ENCODE measurements around the gene NCKAP5. TPM values are rescaled to one million over a fixed set of nuclear protein-coding genes. Genes with fewer than 3 reads are reported as not detected.

NCKAP5 gene
- total RNA-seq, 2 donors from 2014 or later: not detected

GRCh38 chr2:133063775-133064174 is 504.5 kb downstream of the NCKAP5 start:
- Mint-ChIP-seq H3K36me3 (ENCODE audit: insufficient read depth in 2 of 2) (no peaks in the 10 kb centered on the region), H3K9me3 (peaks cover 0 to 5% of the 10 kb centered on the region in 2 donors), H3K4me1 (ENCODE audit: low read depth) (no peaks in the 10 kb centered on the region), H3K27ac (no peak overlapping the region), H3K27me3 (ENCODE audit: low read depth) (no peaks in the 10 kb centered on the region), H3K4me3 (no peak overlapping the region)
- ATAC-seq (replicated peaks in 1 of 2) (no peak), DNase-seq (no peak)

GRCh38 chr2:133062931-133063665 is 505.2 kb downstream of the NCKAP5 start:
- ATAC-seq (replicated peaks in 1 of 2): no peak
- no peaks in the 10 kb centered on the region for H3K4me1 Mint-ChIP-seq (ENCODE audit: low read depth)
- no peak for DNase-seq
- H3K36me3 Mint-ChIP-seq (ENCODE audit: insufficient read depth in 2 of 2): no peaks in the 10 kb centered on the region
- no peak overlapping the region for H3K4me3 Mint-ChIP-seq
- no peak overlapping the region for H3K27ac Mint-ChIP-seq
- H3K27me3 Mint-ChIP-seq (ENCODE audit: low read depth): no peaks in the 10 kb centered on the region
- H3K9me3 Mint-ChIP-seq: peaks cover 0 to 5% of the 10 kb centered on the region in 2 donors

- no peaks in the 10 kb centered on the region for H3K4me1 Mint-ChIP-seq (ENCODE audit: low read depth)
- no peak overlapping the region for H3K4me3 Mint-ChIP-seq
- H3K9me3 Mint-ChIP-seq: peaks cover 0 to 5% of the 10 kb centered on the region in 2 donors
- H3K27me3 Mint-ChIP-seq (ENCODE audit: low read depth): no peaks in the 10 kb centered on the region
- no peaks in the 10 kb centered on the region for H3K36me3 Mint-ChIP-seq (ENCODE audit: insufficient read depth in 2 of 2)
- no peak overlapping the region for H3K27ac Mint-ChIP-seq
- ATAC-seq (replicated peaks in 1 of 2): no peak
- no peak for DNase-seq
These were observed 506.2 kb downstream of the NCKAP5 start for GRCh38 chr2:133061874-133062593.

- DNase-seq (no peak), ATAC-seq (replicated peaks in 1 of 2) (no peak)
- H3K36me3 Mint-ChIP-seq (ENCODE audit: insufficient read depth in 2 of 2): no peaks in the 10 kb centered on the region
- no peaks in the 10 kb centered on the region for H3K4me1 Mint-ChIP-seq (ENCODE audit: low read depth)
- H3K27me3 Mint-ChIP-seq (ENCODE audit: low read depth): no peaks in the 10 kb centered on the region
- no peak overlapping the region for H3K27ac Mint-ChIP-seq
- peaks cover 2 to 3% of the 10 kb centered on the region in 2 donors for H3K9me3 Mint-ChIP-seq
- H3K4me3 Mint-ChIP-seq: no peak overlapping the region
These were observed 514.0 kb downstream of the NCKAP5 start for GRCh38 chr2:133054297-133054696.

- Mint-ChIP-seq H3K27me3 (ENCODE audit: low read depth) (no peaks in the 10 kb centered on the region), H3K27ac (no peak overlapping the region), H3K4me1 (ENCODE audit: low read depth) (no peaks in the 10 kb centered on the region), H3K4me3 (no peak overlapping the region), H3K36me3 (ENCODE audit: insufficient read depth in 2 of 2) (no peaks in the 10 kb centered on the region), H3K9me3 (peaks cover 2 to 3% of the 10 kb centered on the region in 2 donors)
- no peak for ATAC-seq (replicated peaks in 1 of 2)
- DNase-seq: no peak
These were observed 514.7 kb downstream of the NCKAP5 start for GRCh38 chr2:133053541-133053940.

- no peaks in the 10 kb centered on the region for H3K4me1 Mint-ChIP-seq (ENCODE audit: low read depth)
- H3K4me3 Mint-ChIP-seq: no peak overlapping the region
- peaks cover 2 to 3% of the 10 kb centered on the region in 2 donors for H3K9me3 Mint-ChIP-seq
- H3K27me3 Mint-ChIP-seq (ENCODE audit: low read depth): no peaks in the 10 kb centered on the region
- no peak overlapping the region for H3K27ac Mint-ChIP-seq
- H3K36me3 Mint-ChIP-seq (ENCODE audit: insufficient read depth in 2 of 2): no peaks in the 10 kb centered on the region
- DNase-seq (no peak), ATAC-seq (replicated peaks in 1 of 2) (no peak)
These were observed 522.5 kb downstream of the NCKAP5 start for GRCh38 chr2:133045787-133046186.

- Mint-ChIP-seq H3K36me3 (ENCODE audit: insufficient read depth in 2 of 2) (no peaks in the 10 kb centered on the region), H3K9me3 (peaks cover 0 to 3% of the 10 kb centered on the region in 2 donors), H3K27me3 (ENCODE audit: low read depth) (no peaks in the 10 kb centered on the region), H3K4me1 (ENCODE audit: low read depth) (no peaks in the 10 kb centered on the region), H3K4me3 (no peak overlapping the region), H3K27ac (no peak overlapping the region)
- DNase-seq (no peak), ATAC-seq (replicated peaks in 1 of 2) (no peak)
These were observed 523.7 kb downstream of the NCKAP5 start for GRCh38 chr2:133044556-133044955.

- Mint-ChIP-seq H3K27me3 (ENCODE audit: low read depth) (no peaks in the 10 kb centered on the region), H3K9me3 (peaks cover 5 to 15% of the 10 kb centered on the region in 2 donors), H3K4me3 (no peak overlapping the region), H3K27ac (no peak overlapping the region), H3K36me3 (ENCODE audit: insufficient read depth in 2 of 2) (no peaks in the 10 kb centered on the region), H3K4me1 (ENCODE audit: low read depth) (no peaks in the 10 kb centered on the region)
- ATAC-seq (replicated peaks in 1 of 2) (no peak), DNase-seq (no peak)
These were observed 528.1 kb downstream of the NCKAP5 start for GRCh38 chr2:133040170-133040569.

- Mint-ChIP-seq H3K4me3 (no peak overlapping the region), H3K27me3 (ENCODE audit: low read depth) (no peaks in the 10 kb centered on the region), H3K36me3 (ENCODE audit: insufficient read depth in 2 of 2) (no peaks in the 10 kb centered on the region), H3K9me3 (peaks cover 5 to 18% of the 10 kb centered on the region in 2 donors), H3K4me1 (ENCODE audit: low read depth) (no peaks in the 10 kb centered on the region), H3K27ac (no peak overlapping the region)
- DNase-seq (no peak), ATAC-seq (replicated peaks in 1 of 2) (no peak)
These were observed 528.7 kb downstream of the NCKAP5 start for GRCh38 chr2:133039531-133039930.

GRCh38 chr2:133026536-133027177 is 541.6 kb downstream of the NCKAP5 start:
- no peaks in the 10 kb centered on the region for H3K4me1 Mint-ChIP-seq (ENCODE audit: low read depth)
- ATAC-seq (replicated peaks in 1 of 2): no peak
- no peak overlapping the region for H3K4me3 Mint-ChIP-seq
- H3K9me3 Mint-ChIP-seq: peaks cover 2 to 12% of the 10 kb centered on the region in 2 donors
- no peaks in the 10 kb centered on the region for H3K36me3 Mint-ChIP-seq (ENCODE audit: insufficient read depth in 2 of 2)
- H3K27me3 Mint-ChIP-seq (ENCODE audit: low read depth): no peaks in the 10 kb centered on the region
- H3K27ac Mint-ChIP-seq: no peak overlapping the region
- no peak for DNase-seq

- Mint-ChIP-seq H3K9me3 (peaks cover 0 to 13% of the 10 kb centered on the region in 2 donors), H3K27me3 (ENCODE audit: low read depth) (no peaks in the 10 kb centered on the region)
These were observed 543.3 kb downstream of the NCKAP5 start for GRCh38 chr2:133025004-133025403.

GRCh38 chr2:133012847-133013734 is 555.2 kb downstream of the NCKAP5 start:
- Mint-ChIP-seq H3K27ac (no peak overlapping the region), H3K36me3 (ENCODE audit: insufficient read depth in 2 of 2) (peaks cover 0 to 3% of the 10 kb centered on the region in 2 donors), H3K9me3 (peaks cover 10 to 11% of the 10 kb centered on the region in 2 donors), H3K4me3 (no peak overlapping the region), H3K4me1 (ENCODE audit: low read depth) (no peaks in the 10 kb centered on the region), H3K27me3 (ENCODE audit: low read depth) (no peaks in the 10 kb centered on the region)
- DNase-seq: no peak
- no peak for ATAC-seq (replicated peaks in 1 of 2)

More at GRCh38 chr2:133025004-133025403, 543.3 kb downstream of the NCKAP5 start:
- Mint-ChIP-seq H3K36me3 (ENCODE audit: insufficient read depth in 2 of 2) (no peaks in the 10 kb centered on the region), H3K27ac (no peak overlapping the region), H3K4me3 (no peak overlapping the region), H3K4me1 (ENCODE audit: low read depth) (no peaks in the 10 kb centered on the region)
- ATAC-seq (replicated peaks in 1 of 2) (no peak), DNase-seq (no peak)

Measured in activated T-cell treated with anti-CD3 and anti-CD28 coated beads, Interleukin-2, amount 50 U/mL, for 72 hours (primary cell).